Amniotic stem cell (primary cell): ENCODE data around the gene BIVM.

ENCODE experiments used
- DNase-seq: peaks from one replicate; lab custom pipeline; 2025; lab: John Stamatoyannopoulos, UW

The BIVM gene

DNA sequence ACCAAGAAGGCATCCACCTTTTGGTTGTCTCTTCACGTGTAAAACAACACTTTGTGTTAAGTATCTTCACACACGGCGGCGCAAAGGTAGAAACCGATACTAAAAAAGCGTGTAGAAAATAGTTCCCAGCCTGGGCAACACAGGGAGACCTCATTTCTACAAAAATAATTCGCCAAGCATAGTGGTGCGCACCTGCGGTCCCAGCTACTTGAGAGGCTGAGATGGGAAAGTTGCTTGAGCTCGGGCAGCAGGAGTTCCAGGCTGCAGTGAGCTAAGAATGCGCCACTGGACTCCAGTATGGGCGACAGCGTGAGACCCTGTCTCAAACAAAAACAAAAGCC, 46.3 kb downstream of the BIVM start:
- DNase-seq: no peak

DNA sequence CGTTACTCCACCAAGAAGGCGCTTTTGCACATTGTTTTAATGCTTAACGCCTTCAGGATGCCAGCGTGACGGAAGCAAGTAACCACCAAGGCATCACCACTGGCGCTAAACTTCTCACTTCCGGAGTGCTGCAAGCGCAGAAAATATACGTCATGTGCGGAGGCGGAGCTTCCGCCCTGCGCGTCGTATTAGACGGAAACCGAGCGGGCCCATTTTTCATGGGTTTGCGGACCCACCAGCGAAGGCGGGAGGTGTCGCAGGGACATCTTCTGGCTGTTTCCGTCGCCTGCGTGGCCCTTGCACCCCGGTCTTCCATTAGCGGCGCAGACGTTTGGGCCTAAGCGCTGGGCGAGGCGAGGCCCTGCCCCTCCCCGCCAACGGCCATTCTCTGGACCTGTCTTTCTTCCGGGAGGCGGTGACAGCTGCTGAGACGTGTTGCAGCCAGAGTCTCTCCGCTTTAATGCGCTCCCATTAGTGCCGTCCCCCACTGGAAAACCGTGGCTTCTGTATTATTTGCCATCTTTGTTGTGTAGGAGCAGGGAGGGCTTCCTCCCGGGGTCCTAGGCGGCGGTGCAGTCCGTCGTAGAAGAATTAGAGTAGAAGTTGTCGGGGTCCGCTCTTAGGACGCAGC, 46.8 kb downstream of the BIVM start, which contains the start of gene ERCC5:
Gene ERCC5, plus strand, starts transcription at position 403 of the 631 bp plus-strand sequence. CDS start 235 bp downstream, outside the sequence.
- DNase-seq: peak; percentile 94

- DNase-seq: peak; percentile 25
These were observed 47.5 kb downstream of the BIVM start for GRCh38 chr13:102846261-102847015.

DNA sequence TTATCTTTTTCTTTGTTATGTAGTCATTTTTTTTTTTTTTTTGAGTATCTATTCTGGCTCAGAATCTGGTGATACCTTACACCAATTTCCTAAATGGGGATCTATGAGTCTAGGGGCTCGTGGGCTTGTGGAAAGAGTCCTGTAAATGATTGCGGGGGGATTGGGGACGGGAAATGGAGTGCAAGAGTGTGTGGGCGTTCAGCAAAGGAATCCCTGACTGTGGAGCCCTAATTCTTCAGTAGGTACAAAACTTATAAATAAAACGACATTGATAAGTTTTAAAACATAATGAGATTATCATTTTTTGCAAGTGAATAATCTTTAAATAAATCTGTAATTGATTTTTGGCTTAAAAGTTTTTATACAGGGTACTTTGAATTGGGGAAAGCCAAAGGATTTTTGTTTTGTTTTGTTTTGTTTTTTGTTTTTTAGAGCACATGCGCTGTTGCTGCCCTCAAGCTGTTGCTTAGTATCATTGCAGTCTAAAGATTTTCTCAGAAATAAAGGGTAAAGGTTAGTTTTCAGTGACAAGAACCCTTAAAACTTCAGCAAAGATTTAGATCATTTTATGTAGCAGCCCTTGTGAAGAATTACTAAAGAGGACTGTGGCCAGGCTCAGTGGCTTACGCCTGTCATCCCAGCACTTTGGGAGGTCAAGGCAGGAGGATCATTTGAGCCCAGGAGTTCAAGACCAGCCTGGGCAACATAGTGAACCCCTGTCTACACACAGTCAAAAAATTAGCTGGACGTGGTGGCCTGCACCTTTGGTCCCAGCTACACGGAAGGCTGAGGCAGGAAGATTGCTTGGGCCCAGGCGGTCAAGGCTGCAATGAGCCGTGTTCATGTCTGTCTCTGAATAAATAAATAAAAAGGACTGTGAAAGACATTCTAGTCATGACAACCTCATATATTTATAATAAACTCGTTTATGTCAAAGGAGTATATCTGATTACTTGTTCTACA, 48.6 kb downstream of the BIVM start:
- peak; percentile 1 for DNase-seq

GRCh38 chr13:102848956-102849355, 50.0 kb downstream of the BIVM start:
- no peak for DNase-seq

DNA sequence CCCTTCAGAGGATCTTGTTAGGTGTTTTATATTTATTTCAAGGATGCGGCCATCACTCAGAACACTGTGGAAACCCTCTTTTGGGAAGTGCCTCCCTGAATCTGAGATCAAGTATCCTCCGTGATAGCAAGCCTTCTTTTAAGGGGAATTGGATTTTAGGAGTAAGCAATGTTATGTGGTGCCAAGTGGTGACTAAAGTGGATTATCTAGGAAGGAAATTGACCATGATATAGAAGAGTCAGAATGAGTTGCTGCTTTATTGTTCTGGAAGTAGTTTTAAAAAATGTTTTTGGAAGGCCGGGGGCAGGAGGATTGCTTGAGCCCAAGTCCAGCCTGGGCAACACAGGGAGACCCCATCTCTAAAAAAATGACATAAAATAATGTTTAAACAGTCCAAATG, 53.6 kb downstream of the BIVM start:
- no peak for DNase-seq

- DNase-seq: no peak
These were observed 55.8 kb downstream of the BIVM start for GRCh38 chr13:102854675-102855074.

- no peak for DNase-seq
These were observed 57.6 kb downstream of the BIVM start for GRCh38 chr13:102856557-102856956.

- no peak for DNase-seq
These were observed 63.8 kb downstream of the BIVM start for GRCh38 chr13:102862624-102863210.

GRCh38 chr13:102863590-102863989, 64.7 kb downstream of the BIVM start:
- no peak for DNase-seq

GRCh38 chr13:102868366-102868936, 69.5 kb downstream of the BIVM start:
- DNase-seq: no peak

- peak; percentile 1 for DNase-seq
These were observed 71.2 kb downstream of the BIVM start for GRCh38 chr13:102869948-102870676.

- peak; percentile 14 for DNase-seq
These were observed 71.9 kb downstream of the BIVM start for GRCh38 chr13:102870677-102871415.

- DNase-seq: no peak
These were observed 73.2 kb downstream of the BIVM start for GRCh38 chr13:102872131-102872530.

- DNase-seq: no peak
These were observed 73.6 kb downstream of the BIVM start for GRCh38 chr13:102872531-102872930.

GRCh38 chr13:102873653-102874052, 74.7 kb downstream of the BIVM start:
- no peak for DNase-seq

DNA sequence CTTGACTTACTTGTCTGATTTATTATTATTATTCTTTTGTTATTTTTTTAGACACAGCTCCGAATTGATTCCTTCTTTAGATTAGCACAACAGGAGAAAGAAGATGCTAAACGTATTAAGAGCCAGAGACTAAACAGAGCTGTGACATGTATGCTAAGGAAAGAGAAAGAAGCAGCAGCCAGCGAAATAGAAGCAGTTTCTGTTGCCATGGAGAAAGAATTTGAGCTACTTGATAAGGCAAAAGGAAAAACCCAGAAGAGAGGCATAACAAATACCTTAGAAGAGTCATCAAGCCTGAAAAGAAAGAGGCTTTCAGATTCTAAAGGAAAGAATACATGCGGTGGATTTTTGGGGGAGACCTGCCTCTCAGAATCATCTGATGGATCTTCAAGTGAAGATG, 76.3 kb downstream of the BIVM start:
- DNase-seq: no peak

GRCh38 chr13:102877303-102877702, 78.4 kb downstream of the BIVM start:
- DNase-seq: no peak

- no peak for DNase-seq
These were observed 79.6 kb downstream of the BIVM start for GRCh38 chr13:102878481-102878880.

DNA sequence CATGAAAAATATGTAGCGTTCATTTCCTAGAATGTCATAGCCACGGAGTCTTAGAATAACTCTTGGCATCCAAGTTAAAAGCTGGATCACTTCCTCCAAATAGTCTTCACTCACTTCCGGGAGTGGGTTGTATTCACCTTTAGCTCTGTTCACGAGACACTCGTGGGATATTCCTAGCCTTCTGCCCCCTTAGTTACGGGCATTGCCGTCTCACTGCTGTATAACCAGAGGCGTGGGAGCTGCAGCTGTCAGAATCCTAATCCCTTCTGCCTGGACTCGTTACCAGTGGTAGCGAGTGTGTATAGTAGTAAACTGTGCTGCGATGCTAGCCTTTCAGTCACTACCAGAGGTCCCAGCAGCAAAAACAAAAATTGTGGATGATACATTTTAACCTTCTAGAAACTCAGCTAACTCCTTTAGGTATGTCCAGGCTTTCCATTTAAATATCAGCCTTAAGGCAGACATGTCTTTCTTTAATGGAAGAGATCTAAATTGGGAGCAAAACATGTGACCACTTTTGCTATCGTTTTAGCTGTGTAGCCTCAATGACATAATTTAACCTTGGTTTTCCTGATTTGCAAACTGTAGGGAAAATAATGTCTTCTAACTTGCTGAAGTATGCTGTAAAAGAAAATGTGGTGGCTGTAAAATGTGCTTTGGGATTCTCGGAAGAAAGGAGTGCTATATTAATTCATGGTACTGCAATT, 81.0 kb downstream of the BIVM start:
- no peak for DNase-seq
